Stimulated activated memory B cell treated with anti-CD40 and anti-IgM and Interleukin-4, amounts not matched to agents 10 μg/mL and 1 μg/mL and 100 μg/mL, for 72 hours (primary cell): Measurements from ENCODE around the gene RBM20.

Experiments
- ATAC-seq: fragments of 150-1000 bp; cut with Tn5 transposase; 2 replicates; pipeline ENCODE4 v1.10.0; 2021
- H3K27ac Mint-ChIP-seq: one replicate; pipeline ENCODE4 v1.8.0; 2022; ENCODE audit warnings: mild to moderate bottlenecking, mixed read lengths
- H3K27me3 Mint-ChIP-seq: one replicate; pipeline ENCODE4 v1.8.0; 2022; ENCODE audit warnings: mixed read lengths
- H3K36me3 Mint-ChIP-seq: one replicate; pipeline ENCODE4 v1.8.0; 2022; ENCODE audit warnings: mixed read lengths
- H3K4me1 Mint-ChIP-seq: one replicate; pipeline ENCODE4 v1.8.0; 2022; ENCODE audit warnings: mixed read lengths
- H3K4me3 Mint-ChIP-seq: one replicate; pipeline ENCODE4 v1.8.0; 2022; ENCODE audit warnings: mild to moderate bottlenecking, moderate library complexity, mixed read lengths
- H3K9me3 Mint-ChIP-seq: one replicate; pipeline ENCODE4 v1.8.0; 2022; ENCODE audit warnings: mixed read lengths

RBM20 gene

DNA sequence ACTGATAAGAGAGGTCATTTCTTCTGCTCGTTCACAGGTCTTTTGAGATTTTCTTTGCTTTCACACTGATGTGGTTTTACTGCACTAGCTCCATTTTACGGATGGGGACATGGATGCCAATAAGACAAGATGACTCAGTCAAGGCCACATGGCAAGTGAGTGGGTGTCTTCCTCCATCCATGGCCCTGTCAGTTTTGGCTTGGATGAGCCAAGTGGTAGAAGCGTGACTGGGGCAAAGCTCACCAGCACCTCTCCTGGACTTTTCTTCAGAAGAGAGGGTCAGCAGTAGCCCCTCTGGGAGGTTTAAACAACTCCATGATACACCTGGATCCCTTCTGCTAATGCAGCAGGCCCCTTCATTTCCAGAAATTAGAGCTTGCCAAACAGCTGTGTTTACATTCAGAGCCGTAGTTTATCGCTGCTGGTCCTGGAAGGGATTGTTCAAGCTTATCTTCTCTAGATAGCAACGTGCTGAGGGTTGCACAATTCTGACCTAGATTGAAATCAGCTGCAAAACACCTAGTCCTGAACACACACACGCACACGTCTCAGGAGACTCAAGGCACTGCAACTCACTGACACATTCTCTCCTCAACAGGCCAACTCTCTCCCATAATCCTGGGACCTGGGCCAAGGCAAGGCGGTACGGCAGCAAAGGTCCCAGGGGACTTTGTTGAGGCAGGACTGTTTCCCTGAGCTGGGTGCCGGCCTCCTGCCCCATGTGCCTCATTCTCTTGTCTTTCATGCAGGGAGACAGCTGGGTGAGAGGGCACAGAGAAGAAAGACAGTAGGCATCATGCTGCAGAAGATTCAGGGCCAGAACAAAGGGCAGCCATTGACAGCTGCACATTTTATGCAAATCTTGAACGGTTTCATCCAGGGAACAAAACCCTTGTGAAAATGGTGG is 213.4 kb downstream of the RBM20 start:
- H3K4me3 Mint-ChIP-seq: peak overlapping the region; percentile 25
- peaks cover 61% of the 10 kb centered on the region for H3K4me1 Mint-ChIP-seq

DNA sequence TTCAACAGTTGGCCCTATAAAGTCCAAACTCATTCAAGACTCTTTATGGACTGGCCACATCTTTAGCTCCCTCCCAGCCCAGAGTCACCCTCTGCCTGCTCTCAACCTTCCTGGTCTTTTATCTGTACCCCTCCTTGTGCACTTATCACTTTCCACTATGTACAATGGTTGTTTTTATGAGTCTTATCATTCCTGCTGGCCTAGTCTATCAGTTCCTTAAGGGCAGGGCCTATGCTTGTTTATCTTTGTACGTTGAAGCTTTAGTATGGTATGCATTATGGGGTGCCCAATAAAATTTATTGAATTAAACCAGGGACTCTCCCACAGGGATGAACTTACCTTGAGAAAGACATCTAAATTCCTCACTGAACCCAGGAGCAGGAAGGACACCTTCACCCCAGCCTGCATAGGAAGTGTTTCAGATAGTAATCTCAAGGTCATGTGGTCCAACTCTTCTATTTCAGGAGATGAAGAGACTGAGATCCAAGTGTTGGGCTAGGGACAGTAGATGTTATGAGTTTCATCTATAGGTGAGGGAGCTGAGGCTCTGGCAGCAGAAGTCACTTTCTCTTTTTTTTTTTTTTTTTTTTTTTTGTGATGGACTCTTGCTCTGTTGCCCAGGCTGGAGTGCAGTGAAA is 214.3 kb downstream of the RBM20 start:
- Mint-ChIP-seq H3K9me3 (no peaks in the 10 kb centered on the region), H3K27me3 (no peaks in the 10 kb centered on the region), H3K27ac (peak overlapping the region; percentile 63), H3K36me3 (no peaks in the 10 kb centered on the region), H3K4me1 (peaks cover 58% of the 10 kb centered on the region), H3K4me3 (no peak overlapping the region)
- no peak for ATAC-seq

More for the DNA sequence above, 213.4 kb downstream of the RBM20 start:
- no peaks in the 10 kb centered on the region for H3K9me3 Mint-ChIP-seq
- H3K27ac Mint-ChIP-seq: peak overlapping the region; percentile 63
- H3K27me3 Mint-ChIP-seq: no peaks in the 10 kb centered on the region
- H3K36me3 Mint-ChIP-seq: no peaks in the 10 kb centered on the region
- ATAC-seq: no peak

DNA sequence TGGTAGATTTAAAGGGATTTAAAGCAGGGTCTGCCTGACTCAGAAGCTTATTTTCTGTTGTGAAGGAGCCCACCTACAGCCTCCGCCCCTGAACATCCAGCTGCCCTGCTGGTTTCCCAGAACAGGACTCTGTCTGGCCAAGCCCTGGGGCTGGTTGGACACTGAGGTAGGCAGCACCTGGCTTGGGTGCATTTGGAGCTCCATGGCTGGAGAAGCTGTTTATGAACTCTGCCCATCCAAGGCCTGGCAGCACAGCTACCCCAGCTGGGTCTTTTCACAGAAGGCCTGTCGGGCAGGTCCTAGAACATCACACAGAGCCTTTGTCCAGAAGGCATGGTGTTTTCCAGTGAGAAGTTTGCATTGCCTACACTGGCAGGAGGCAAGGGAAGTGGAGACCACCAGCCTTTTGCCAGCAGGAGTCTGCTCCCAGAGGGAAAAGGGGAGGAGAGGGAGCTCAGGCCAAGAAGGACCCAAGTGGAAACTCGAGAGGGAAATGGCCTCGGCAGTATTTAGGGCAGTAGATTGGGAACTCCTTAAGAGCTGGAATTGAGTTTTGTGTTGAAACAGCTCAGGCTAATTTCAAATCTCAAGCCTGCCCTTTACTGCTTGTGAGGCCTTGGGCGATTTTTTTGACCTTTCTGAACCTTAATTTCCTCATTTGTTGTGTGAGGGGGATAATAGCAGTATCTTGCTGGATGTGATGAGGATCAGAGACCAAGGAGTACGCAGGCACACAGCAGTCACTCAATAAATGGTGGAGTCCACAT is 215.3 kb downstream of the RBM20 start:
- Mint-ChIP-seq H3K4me3 (no peak overlapping the region), H3K27me3 (no peaks in the 10 kb centered on the region), H3K9me3 (no peaks in the 10 kb centered on the region), H3K36me3 (no peaks in the 10 kb centered on the region), H3K27ac (peak overlapping the region; percentile 93), H3K4me1 (peaks cover 60% of the 10 kb centered on the region)
- ATAC-seq: no peak

DNA sequence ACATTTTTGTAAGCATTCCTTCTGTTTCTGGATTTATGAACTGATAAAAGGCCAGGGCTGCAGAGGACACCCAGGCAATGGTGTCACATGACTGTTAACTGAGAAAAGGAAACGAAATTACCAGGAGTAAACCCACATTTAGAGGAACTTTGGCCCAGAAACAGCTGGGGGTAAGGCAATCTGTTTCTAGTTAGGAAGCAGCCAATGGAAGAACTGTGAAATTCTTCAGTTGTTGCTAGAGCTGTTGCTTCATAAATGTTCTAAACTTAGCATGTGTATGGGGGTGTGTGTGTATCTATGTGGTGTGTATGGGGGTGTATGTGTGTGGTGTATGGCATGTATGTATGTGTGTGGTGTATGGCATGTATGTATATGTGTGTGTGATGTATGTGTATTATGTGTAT is 215.8 kb downstream of the RBM20 start:
- no peak overlapping the region for H3K4me3 Mint-ChIP-seq

DNA sequence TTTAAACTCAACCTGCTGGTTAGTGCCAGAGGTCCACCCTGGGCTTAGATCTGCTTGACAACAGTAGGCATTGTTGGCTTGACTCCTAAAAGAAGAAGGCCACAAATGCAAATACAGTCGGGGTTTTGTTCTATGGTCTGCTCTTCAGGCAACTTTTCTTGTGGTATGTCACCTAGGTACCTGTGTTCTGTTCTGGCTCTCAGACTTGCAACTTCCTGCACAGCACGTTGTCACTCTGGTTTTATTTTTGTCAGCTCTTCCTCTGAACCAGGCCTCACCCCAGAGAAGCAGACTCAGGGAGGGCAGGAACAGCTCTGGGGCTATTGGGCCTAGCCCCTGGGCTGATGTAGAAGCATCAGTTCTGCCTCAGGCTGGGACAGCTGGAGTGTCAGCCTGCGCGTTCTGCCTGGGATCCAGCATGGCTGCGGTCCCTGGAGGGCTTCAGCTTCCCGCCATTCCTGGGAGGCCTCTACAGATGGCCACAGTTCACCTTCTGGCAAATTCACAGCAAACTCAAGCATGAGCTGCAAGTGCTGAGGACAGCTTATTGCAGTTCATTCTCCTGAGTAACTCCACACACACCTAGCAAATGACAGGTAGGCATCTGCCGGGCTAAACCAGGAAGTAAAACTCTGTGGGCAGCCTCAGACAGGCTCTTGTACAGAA is 216.6 kb downstream of the RBM20 start:
- Mint-ChIP-seq H3K36me3 (no peaks in the 10 kb centered on the region), H3K27ac (peak overlapping the region; percentile 93), H3K4me1 (peaks cover 73% of the 10 kb centered on the region), H3K27me3 (no peaks in the 10 kb centered on the region), H3K4me3 (peak overlapping the region; percentile 8), H3K9me3 (no peaks in the 10 kb centered on the region)
- ATAC-seq: peak; percentile 79

More for the DNA sequence above, 215.8 kb downstream of the RBM20 start:
- no peak for ATAC-seq
- no peaks in the 10 kb centered on the region for H3K9me3 Mint-ChIP-seq
- H3K27me3 Mint-ChIP-seq: no peaks in the 10 kb centered on the region
- peaks cover 65% of the 10 kb centered on the region for H3K4me1 Mint-ChIP-seq
- no peaks in the 10 kb centered on the region for H3K36me3 Mint-ChIP-seq
- H3K27ac Mint-ChIP-seq: peak overlapping the region; percentile 93

DNA sequence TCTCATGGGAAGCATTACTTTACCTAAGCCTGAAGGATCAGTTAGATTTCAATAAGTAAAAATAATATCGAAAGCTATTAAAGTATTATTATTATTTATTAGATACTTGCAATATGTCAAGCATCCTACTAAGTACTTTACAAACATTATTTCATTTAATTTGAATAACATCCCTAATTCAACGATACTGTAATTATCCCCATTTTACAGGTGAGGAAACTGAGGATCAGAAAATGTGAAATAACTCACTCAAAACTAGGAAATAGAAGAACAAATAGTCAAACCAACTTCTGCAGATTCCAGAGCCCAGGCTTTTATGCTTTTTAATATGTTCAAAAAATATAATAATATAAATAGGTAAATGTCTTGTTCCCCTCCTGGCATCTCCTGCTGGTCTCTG is 217.3 kb downstream of the RBM20 start:
- no peaks in the 10 kb centered on the region for H3K9me3 Mint-ChIP-seq
- no peak for ATAC-seq
- peaks cover 80% of the 10 kb centered on the region for H3K4me1 Mint-ChIP-seq
- no peaks in the 10 kb centered on the region for H3K27me3 Mint-ChIP-seq
- peak overlapping the region; percentile 93 for H3K27ac Mint-ChIP-seq
- H3K4me3 Mint-ChIP-seq: no peak overlapping the region
- H3K36me3 Mint-ChIP-seq: no peaks in the 10 kb centered on the region

DNA sequence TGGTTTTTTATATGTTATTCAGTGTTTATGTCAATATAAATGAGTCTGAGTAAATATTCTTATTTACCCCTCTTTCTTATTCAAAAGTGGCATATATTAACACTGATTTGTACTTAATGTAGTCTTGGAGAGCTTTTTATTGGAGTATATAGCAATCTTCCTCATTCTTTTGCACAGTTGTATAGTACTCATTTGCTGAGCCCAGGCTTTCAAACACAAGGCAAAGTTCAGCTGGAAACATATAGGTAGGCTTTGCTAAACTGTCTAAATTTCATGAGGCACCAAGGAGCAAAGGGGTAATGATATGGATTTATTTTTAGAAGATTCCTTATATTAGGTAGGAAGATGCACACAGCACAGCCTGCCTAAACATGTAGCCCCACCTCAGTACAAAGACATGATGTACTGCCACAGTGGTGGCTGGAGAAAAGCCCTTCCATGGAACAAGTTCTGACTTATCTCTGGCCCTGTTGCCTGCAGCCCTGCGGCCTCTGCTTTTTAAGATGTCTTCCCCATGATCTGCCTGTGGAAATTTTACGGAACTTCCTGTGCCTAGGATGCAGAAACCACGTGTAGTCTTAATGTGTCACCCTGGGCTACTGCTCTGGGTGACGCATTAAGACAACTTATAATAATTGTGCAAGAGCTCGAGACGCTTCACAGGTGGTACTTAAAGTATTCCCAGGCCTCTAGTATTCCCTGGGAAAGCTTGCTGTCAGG is 218.0 kb downstream of the RBM20 start:
- Mint-ChIP-seq H3K27me3 (no peaks in the 10 kb centered on the region), H3K4me3 (no peak overlapping the region), H3K36me3 (no peaks in the 10 kb centered on the region), H3K27ac (peak overlapping the region; percentile 93), H3K4me1 (peaks cover 87% of the 10 kb centered on the region), H3K9me3 (no peaks in the 10 kb centered on the region)
- no peak for ATAC-seq

DNA sequence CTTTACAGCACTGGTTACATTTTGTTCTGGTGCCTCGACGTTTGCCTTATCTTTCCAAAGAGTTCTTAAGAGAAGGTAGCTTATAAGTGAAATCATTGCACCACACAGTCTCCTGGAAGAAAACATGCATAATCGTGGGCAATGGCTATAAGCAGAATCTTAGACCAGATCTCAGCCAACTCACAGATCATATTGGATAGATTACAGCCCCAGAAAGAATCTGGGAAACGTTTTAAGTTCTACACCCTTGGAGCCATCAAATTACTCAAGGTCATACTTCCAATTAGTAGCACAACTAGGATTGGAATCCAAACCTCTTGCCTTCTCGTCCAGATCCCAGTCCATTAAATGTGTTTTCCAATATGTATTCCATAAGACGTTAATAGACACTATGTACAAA is 218.8 kb downstream of the RBM20 start:
- no peaks in the 10 kb centered on the region for H3K36me3 Mint-ChIP-seq
- H3K9me3 Mint-ChIP-seq: no peaks in the 10 kb centered on the region
- H3K27me3 Mint-ChIP-seq: no peaks in the 10 kb centered on the region
- H3K4me1 Mint-ChIP-seq: peaks cover 87% of the 10 kb centered on the region
- ATAC-seq: no peak
- no peak overlapping the region for H3K4me3 Mint-ChIP-seq
- peak overlapping the region; percentile 93 for H3K27ac Mint-ChIP-seq

DNA sequence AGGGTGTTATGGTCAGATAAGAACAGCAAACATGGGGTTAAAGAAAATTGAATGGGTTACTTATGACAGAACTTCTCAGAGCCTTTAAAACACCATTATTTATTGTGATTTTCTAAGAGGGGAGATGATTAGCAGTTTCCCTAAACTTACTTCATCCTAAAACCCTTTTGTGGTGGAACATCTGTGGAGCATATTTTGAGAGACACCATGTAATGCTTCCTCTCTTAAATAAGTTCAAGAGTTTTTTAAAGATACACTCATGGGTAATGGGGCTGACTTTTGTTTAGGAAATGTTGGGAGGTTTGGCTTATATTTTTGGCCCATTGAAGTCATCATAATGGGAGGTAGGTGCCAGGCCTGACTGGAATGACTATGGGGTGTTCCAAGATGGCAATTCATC is 219.2 kb downstream of the RBM20 start:
- Mint-ChIP-seq H3K27ac (peak overlapping the region; percentile 93), H3K4me3 (no peak overlapping the region), H3K4me1 (peaks cover 87% of the 10 kb centered on the region), H3K27me3 (no peaks in the 10 kb centered on the region), H3K36me3 (no peaks in the 10 kb centered on the region), H3K9me3 (no peaks in the 10 kb centered on the region)
- ATAC-seq: no peak

DNA sequence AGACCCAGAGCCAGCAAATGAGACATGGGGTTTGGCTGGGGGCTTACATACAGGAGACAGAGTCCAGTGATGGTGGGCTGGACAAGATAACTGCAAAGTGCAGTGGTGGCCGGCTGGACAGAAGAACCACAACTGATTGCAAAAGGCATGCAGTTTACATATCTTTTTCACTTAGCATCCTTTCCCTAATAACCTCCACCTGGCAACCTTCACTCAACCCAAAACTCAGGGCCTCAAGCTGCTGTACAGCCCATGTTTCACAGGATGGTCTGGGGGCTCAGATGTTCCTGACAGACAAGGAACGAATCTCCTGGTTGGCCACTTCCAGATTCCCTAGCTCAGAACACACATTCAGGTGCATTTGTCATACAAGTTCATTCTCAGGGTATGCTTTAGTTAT is 219.8 kb downstream of the RBM20 start:
- Mint-ChIP-seq H3K27me3 (no peaks in the 10 kb centered on the region), H3K4me1 (peaks cover 87% of the 10 kb centered on the region), H3K36me3 (no peaks in the 10 kb centered on the region), H3K4me3 (no peak overlapping the region), H3K27ac (peak overlapping the region; percentile 93), H3K9me3 (no peaks in the 10 kb centered on the region)
- no peak for ATAC-seq

DNA sequence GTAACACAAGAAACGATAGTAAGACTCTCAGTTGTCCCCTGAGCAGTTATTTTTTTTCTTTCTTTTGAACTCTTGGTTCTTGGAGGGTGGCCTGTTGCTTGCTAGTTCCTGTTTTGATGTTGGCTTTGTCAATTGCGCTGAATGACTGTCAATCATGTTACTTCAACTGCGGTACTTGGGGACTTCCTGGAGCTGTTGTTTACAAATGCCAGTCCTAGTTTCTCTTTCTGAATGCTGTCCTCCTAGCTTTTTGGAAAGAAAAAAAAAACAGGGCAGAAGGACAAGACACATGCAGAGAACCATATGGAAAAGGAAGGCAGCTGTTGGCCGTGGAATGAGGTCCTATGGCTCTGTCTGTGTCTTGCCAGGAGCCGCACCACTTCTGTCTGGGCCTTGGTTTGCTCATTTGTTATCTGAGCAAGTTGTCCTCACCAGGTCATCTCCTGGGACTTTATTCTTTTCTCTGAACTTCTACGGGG is 220.6 kb downstream of the RBM20 start:
- no peaks in the 10 kb centered on the region for H3K27me3 Mint-ChIP-seq
- H3K27ac Mint-ChIP-seq: peak overlapping the region; percentile 93
- ATAC-seq: peak; percentile 68
- no peaks in the 10 kb centered on the region for H3K36me3 Mint-ChIP-seq
- H3K9me3 Mint-ChIP-seq: no peaks in the 10 kb centered on the region
- peaks cover 87% of the 10 kb centered on the region for H3K4me1 Mint-ChIP-seq
- peak overlapping the region; percentile 77 for H3K4me3 Mint-ChIP-seq

DNA sequence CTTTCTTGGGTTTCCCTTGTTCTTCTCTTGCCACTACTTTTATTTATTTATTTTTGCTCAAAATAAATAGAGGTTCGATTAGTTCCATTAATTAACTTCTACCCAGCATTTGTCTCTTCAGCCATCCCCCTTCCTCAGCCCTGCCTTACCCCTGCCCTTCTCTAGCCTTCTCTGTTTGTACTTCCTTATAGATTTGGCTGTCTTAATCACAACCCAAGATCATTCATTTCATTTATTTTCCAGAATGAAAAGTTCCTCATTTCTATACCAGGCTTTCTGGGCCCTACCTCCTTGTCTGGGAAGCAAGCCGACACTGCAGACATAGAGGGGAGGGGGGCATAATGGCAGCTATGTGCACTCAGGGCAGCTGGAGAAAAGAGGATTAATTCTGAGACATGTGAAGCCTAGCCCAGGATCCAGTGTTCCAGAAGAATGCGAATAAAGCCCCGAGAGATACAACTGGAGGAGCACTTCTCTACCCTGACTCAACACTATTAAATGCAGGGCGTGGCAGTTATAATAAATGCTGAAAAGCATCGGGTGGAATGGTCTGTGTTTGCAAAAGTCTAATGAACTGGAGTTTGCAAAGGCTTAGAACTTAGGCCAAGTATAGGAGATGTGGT is 221.2 kb downstream of the RBM20 start:
- Mint-ChIP-seq H3K4me3 (peak overlapping the region; percentile 39), H3K27me3 (no peaks in the 10 kb centered on the region), H3K27ac (peak overlapping the region; percentile 93), H3K4me1 (peaks cover 87% of the 10 kb centered on the region), H3K36me3 (no peaks in the 10 kb centered on the region), H3K9me3 (no peaks in the 10 kb centered on the region)
- ATAC-seq: no peak

DNA sequence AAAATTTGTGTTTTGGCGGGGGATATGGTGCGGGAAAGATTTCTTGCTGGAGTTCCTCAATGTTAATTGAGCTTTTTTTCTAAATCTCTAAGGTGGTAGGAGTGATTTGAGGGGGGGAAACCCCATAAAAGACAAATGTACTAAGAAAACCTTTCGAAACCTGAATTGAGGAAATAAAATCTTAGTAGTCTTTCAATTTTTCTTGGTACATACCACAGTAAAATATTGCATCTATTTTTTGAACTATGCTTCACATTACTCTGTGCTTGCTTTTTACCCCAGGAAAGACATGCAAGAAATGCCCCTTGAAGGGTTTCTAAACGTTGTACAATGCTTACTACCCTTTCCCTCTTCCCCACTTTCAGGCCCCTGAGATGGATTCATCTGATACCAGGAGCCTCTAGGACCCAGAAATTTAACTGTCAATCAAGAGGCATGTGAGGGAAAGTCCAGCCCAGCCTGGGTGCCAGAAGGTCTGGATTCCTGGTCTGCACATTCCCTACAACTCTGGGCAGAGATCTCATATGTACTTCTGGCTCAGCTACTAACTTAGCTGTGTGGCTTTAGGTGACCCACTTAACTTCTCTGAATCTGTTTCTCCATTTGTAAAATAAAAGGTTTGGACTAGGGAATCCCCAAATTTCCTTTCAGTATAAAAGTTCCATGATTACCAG is 221.8 kb downstream of the RBM20 start:
- Mint-ChIP-seq H3K9me3 (no peaks in the 10 kb centered on the region), H3K27ac (peak overlapping the region; percentile 93), H3K36me3 (no peaks in the 10 kb centered on the region), H3K4me3 (peak overlapping the region; percentile 39), H3K4me1 (peaks cover 87% of the 10 kb centered on the region), H3K27me3 (no peaks in the 10 kb centered on the region)
- peak; percentile 66 for ATAC-seq
